HCT116 (cell line): Measurements from ENCODE around the gene ARSG. TPM values are rescaled to one million over a fixed set of nuclear protein-coding genes. Genes with fewer than 3 reads are reported as not detected.

Experiments used
- ATAC-seq: fragments of 200-7000 bp; cut with Tn5 transposase; 2 replicates; pipeline ENCODE4 v1.9.1; 2020; ENCODE audit warnings: mild to moderate bottlenecking, moderate library complexity
- BruUV-seq: library from RNA; stranded (reverse); fragments of 400-500 nt; replicated peaks from 2 replicates; lab custom pipeline; 2021; lab: Mats Ljungman, UMichigan
- CTCF ChIA-PET: fragments of 300-600 bp; sonication (Branson Sonifier 250); formaldehyde crosslinking; loops from one replicate; lab custom pipeline; 2021; ENCODE audit warnings: antibody characterized with exemption; lab: Charles Lee
- POLR2A ChIA-PET: fragments of 300-600, 350-600 bp; sonication (Branson Sonifier 250); formaldehyde crosslinking; loops from one replicate; lab custom pipeline; 2021; ENCODE audit warnings: antibody characterized with exemption; lab: Charles Lee
- RAD21 ChIA-PET, 2 experiments: fragments of 300-600 bp; sonication (Branson Sonifier 250); formaldehyde crosslinking; loops; one replicate each; lab custom pipeline; 2023; ENCODE audit warnings: low total read pairs in 2 of 2; ENCODE audit not compliant: uncharacterized antibody in 2 of 2, unreplicated experiment in 2 of 2, low non-redundant PET in 1 of 2; lab: Charles Lee
- DNase-seq: peaks from one replicate; pipeline ENCODE4 v3.0.0-alpha.2; 2010; ENCODE audit warnings: low read depth, low spot score
- H2AFZ ChIP-seq: fragments of 200-600 bp; shearing (Covaris generic), sonication (generic); 2 replicates; pipeline ENCODE4 v1.6.1; 2017; ENCODE audit warnings: low read depth, mixed run types, mixed read lengths, antibody characterized with exemption, low read length; ENCODE audit not compliant: poor library complexity, severe bottlenecking
- H3K27ac ChIP-seq: 2 replicates; pipeline ENCODE4 v1.5.1; 2012; ENCODE audit warnings: low read depth, low read length
- H3K27me3 ChIP-seq: fragments of 200-600 bp; sonication (generic); 2 replicates; pipeline ENCODE4 v1.6.1; 2016; ENCODE audit warnings: mixed run types, low read length, mixed read lengths; ENCODE audit not compliant: insufficient read depth
- H3K36me3 ChIP-seq, 2 experiments: fragments of 200-500 bp in 1 of 2; fragments of 200-600 bp in 1 of 2; sonication (Bioruptor generic) in 1 of 2; sonication (generic) in 1 of 2; 2 replicates each; pipeline versions ENCODE4 v1.5.1 to v1.6.1; 2014 to 2016; ENCODE audit warnings: low read length in 2 of 2, inconsistent platforms in 1 of 2, mixed read lengths in 1 of 2, mixed run types in 1 of 2; ENCODE audit not compliant: insufficient read depth in 2 of 2, control insufficient read depth in 1 of 2
- H3K4me1 ChIP-seq, 2 experiments: fragments of 200-600 bp in 1 of 2; sonication (generic) in 1 of 2; 2 replicates each; pipeline versions ENCODE4 v1.5.1 to v1.6.1; 2012 to 2017; ENCODE audit warnings: low read length in 2 of 2, inconsistent platforms in 1 of 2, mild to moderate bottlenecking in 1 of 2, mixed read lengths in 1 of 2, mixed run types in 1 of 2, moderate library complexity in 1 of 2; ENCODE audit not compliant: insufficient read depth in 2 of 2, control insufficient read depth in 1 of 2
- H3K4me2 ChIP-seq: fragments of 200-600 bp; sonication (generic); 2 replicates; pipeline ENCODE4 v1.6.1; 2017; ENCODE audit warnings: mixed run types, low read length, mixed read lengths
- H3K4me3 ChIP-seq, 2 experiments: fragments of 200-600 bp in 1 of 2; sonication (generic) in 1 of 2; replicated peaks in 1 of 2; 2 replicates each; pipeline ENCODE4 v1.5.1; 2011 to 2016; ENCODE audit warnings: low read length in 2 of 2, control low read depth in 1 of 2, low read depth in 1 of 2, mild to moderate bottlenecking in 1 of 2, mixed read lengths in 1 of 2, mixed run types in 1 of 2
- H3K79me2 ChIP-seq: fragments of 200-600 bp; sonication (generic); 2 replicates; pipeline ENCODE4 v1.6.1; 2017; ENCODE audit warnings: mild to moderate bottlenecking, mixed run types, low read length, moderate library complexity, mixed read lengths; ENCODE audit not compliant: insufficient read depth
- H3K9ac ChIP-seq: fragments of 200-600 bp; sonication (generic); 2 replicates; pipeline ENCODE4 v1.6.1; 2016; ENCODE audit warnings: low read length, mixed read lengths
- H3K9me2 ChIP-seq: fragments of 200-600 bp; sonication (generic), shearing (Covaris generic); 2 replicates; pipeline ENCODE4 v1.6.1; 2017; ENCODE audit warnings: mixed run types, mild to moderate bottlenecking, moderate library complexity; ENCODE audit not compliant: insufficient read depth
- H3K9me3 ChIP-seq, 2 experiments: fragments of 200-500 bp in 1 of 2; fragments of 200-600 bp in 1 of 2; sonication (Bioruptor generic) in 1 of 2; sonication (generic) in 1 of 2; 2 replicates each; pipeline ENCODE4 v1.6.1; 2014 to 2017; ENCODE audit warnings: low read length in 2 of 2, mixed read lengths in 2 of 2, inconsistent platforms in 1 of 2, low read depth in 1 of 2, mild to moderate bottlenecking in 1 of 2, mixed run types in 1 of 2, moderate library complexity in 1 of 2; ENCODE audit not compliant: control insufficient read depth in 1 of 2, insufficient read depth in 1 of 2
- H4K20me1 ChIP-seq: fragments of 200-600 bp; sonication (generic), shearing (Covaris generic); 2 replicates; pipeline ENCODE4 v1.6.1; 2017; ENCODE audit warnings: mixed run types, mild to moderate bottlenecking, moderate library complexity; ENCODE audit not compliant: insufficient read depth
- ATF3 ChIP-seq: IDR thresholded peaks from 2 replicates; pipeline ENCODE4 v1.6.1; 2012
- CBX3 ChIP-seq: IDR thresholded peaks from 2 replicates; pipeline ENCODE4 v1.6.1; 2012; ENCODE audit warnings: low read depth
- CTCF ChIP-seq, 3 experiments: fragments of 200-600 bp in 1 of 3; sonication (generic) in 1 of 3; IDR thresholded peaks in 2 of 3; conservative IDR thresholded peaks in 1 of 3; 2 replicates each; pipeline ENCODE4 v1.5.1; 2012 to 2017; ENCODE audit warnings: low read depth in 2 of 3, low read length in 2 of 3, antibody characterized with exemption in 1 of 3, borderline replicate concordance in 1 of 3, control low read depth in 1 of 3, mild to moderate bottlenecking in 1 of 3, mixed read lengths in 1 of 3, mixed run types in 1 of 3, moderate library complexity in 1 of 3; ENCODE audit not compliant: insufficient read depth in 1 of 3
- ELF1 ChIP-seq: IDR thresholded peaks from 2 replicates; pipeline ENCODE4 v1.6.1; 2012; ENCODE audit warnings: low read depth, borderline replicate concordance
- EZH2 ChIP-seq: fragments of 200-600 bp; sonication (generic); IDR thresholded peaks from 2 replicates; pipeline ENCODE4 v1.6.1; 2017; ENCODE audit warnings: antibody characterized with exemption, mixed run types
- EZH2phosphoT487 ChIP-seq: fragments of 200-600 bp; IDR thresholded peaks from 2 replicates; pipeline ENCODE4 v1.6.1; 2018; ENCODE audit warnings: antibody characterized with exemption, borderline replicate concordance
- FOSL1 ChIP-seq: IDR thresholded peaks from 2 replicates; pipeline ENCODE4 v1.6.1; 2012; ENCODE audit warnings: low read depth
- JUND ChIP-seq: IDR thresholded peaks from 2 replicates; pipeline ENCODE4 v1.6.1; 2012
- MAX ChIP-seq: IDR thresholded peaks from 2 replicates; pipeline ENCODE4 v1.6.1; 2012
- POLR2AphosphoS5 ChIP-seq: IDR thresholded peaks from 2 replicates; pipeline ENCODE4 v1.6.1; 2011; ENCODE audit warnings: mild to moderate bottlenecking, low read depth, low read length, moderate library complexity
- RAD21 ChIP-seq: IDR thresholded peaks from 2 replicates; pipeline ENCODE4 v1.6.1; 2012; ENCODE audit warnings: low read depth, mild to moderate bottlenecking
- SIN3A ChIP-seq: IDR thresholded peaks from 2 replicates; pipeline ENCODE4 v1.6.1; 2012; ENCODE audit warnings: low read depth
- SP1 ChIP-seq: IDR thresholded peaks from 2 replicates; pipeline ENCODE4 v1.6.1; 2012; ENCODE audit warnings: low read depth
- SRF ChIP-seq: IDR thresholded peaks from 2 replicates; pipeline ENCODE4 v1.6.1; 2012; ENCODE audit warnings: low read depth
- TCF7L2 ChIP-seq: IDR thresholded peaks from 2 replicates; pipeline ENCODE4 v1.7.0; 2011; ENCODE audit warnings: borderline replicate concordance, inconsistent platforms; ENCODE audit not compliant: insufficient read depth, insufficient read length; ENCODE audit errors: extremely low read depth
- ZBTB33 ChIP-seq: IDR thresholded peaks from 2 replicates; pipeline ENCODE4 v1.6.1; 2011; ENCODE audit warnings: mild to moderate bottlenecking, low read length, moderate library complexity; ENCODE audit not compliant: insufficient replicate concordance; ENCODE audit errors: extremely low read depth
- intact Hi-C: fragments of 100-400 bp; cut with micrococcal nuclease; formaldehyde crosslinking; loops from 2 replicates; pipeline ENCODE4 v1.10.0; 2022
- total RNA-seq: library from RNA; stranded (reverse); gene quantifications from one replicate; pipeline ENCODE4 v1.2.1, GENCODE V29; 2021; ENCODE audit not compliant: unreplicated experiment

The ARSG gene
- total RNA-seq, 1 experiment from 2014 or later = 17.1 TPM

GRCh38 chr17:68400404-68400735 is 109.1 kb downstream of the ARSG start:
- Histone ChIP-seq H3K9ac (peak overlapping the region; percentile 8; the same call in 1 of the 2 replicates), H3K4me1 (peaks cover 27 to 35% of the 10 kb centered on the region in 2 experiments), H3K36me3 (no peaks in the 10 kb centered on the region), H3K9me3 (0 out of 4 replicates have a peak, but pooled peaks cover 0 to 3% of the 10 kb centered on the region in 2 experiments), H3K4me3 (no peak overlapping the region), H3K9me2 (no peaks in the 10 kb centered on the region), H3K27me3 (no peaks in the 10 kb centered on the region), H3K27ac (peak overlapping the region; percentile 43), H2AFZ (no peak overlapping the region), H3K4me2 (peak overlapping the region; percentile 50), H4K20me1 (no peaks in the 10 kb centered on the region), H3K79me2 (no peaks in the 10 kb centered on the region)
- DNase-seq (no peak), ATAC-seq (no peak)
- intact Hi-C loops = no loop called here
- CTCF ChIA-PET = interaction anchor here (1.1 to 2.9 kb wide), 4 partner anchors 13 to 137 kb away, joined by 3 to 36 read pairs (median 4); no protein-coding TSS in a partner anchor
- no peak for TF ChIP-seq JUND
- BruUV-seq = TSS peak; percentile 22
- POLR2A ChIA-PET = interaction anchor here (3.0 kb wide), 1 partner anchor 18 kb away, joined by 17 read pairs; no protein-coding TSS in a partner anchor
- RAD21 ChIA-PET = interaction anchor here in 1 of 2 experiments (1.1 kb wide), 1 partner anchor 14 kb away, joined by 3 read pairs; no protein-coding TSS in a partner anchor

- no peak overlapping the region for H2AFZ ChIP-seq
- no TSS peak for BruUV-seq
- RAD21 ChIA-PET = no interaction called here
- no peak overlapping the region for H3K4me2 ChIP-seq
- no peak for ATAC-seq
- H3K27ac ChIP-seq = no peak overlapping the region
- H3K4me3 ChIP-seq = no peak overlapping the region
- TF ChIP-seq ZBTB33 (no peak), TCF7L2 (no peak), EZH2 (no peak), ATF3 (no peak), CBX3 (no peak), JUND (no peak), MAX (no peak), SRF (no peak), CTCF (IDR thresholded peaks at IDR 0.05 in 2 of 3, conservative IDR thresholded peaks at IDR 0.05 in 1 of 3; ENCODE audit: borderline replicate concordance in 1 of 3, insufficient read depth in 1 of 3, low read depth in 2 of 3, low read length in 2 of 3) (no peak), SIN3A (no peak), SP1 (no peak), EZH2phosphoT487 (no peak), FOSL1 (no peak), POLR2AphosphoS5 (no peak), RAD21 (no peak), ELF1 (no peak)
- CTCF ChIA-PET = interaction anchor here (1.2 to 1.6 kb wide), 2 partner anchors 14 to 25 kb away, joined by 3 to 4 read pairs; no protein-coding TSS in a partner anchor
- no peaks in the 10 kb centered on the region for H3K79me2 ChIP-seq
- H3K9ac ChIP-seq = no peak overlapping the region
- no peaks in the 10 kb centered on the region for H3K9me2 ChIP-seq
- POLR2A ChIA-PET = no interaction called here
- no peaks in the 10 kb centered on the region for H4K20me1 ChIP-seq
- no peaks in the 10 kb centered on the region for H3K27me3 ChIP-seq
- 0 out of 4 replicates have a peak, but pooled peaks cover 0 to 3% of the 10 kb centered on the region in 2 experiments for H3K9me3 ChIP-seq
- no peaks in the 10 kb centered on the region for H3K36me3 ChIP-seq
- H3K4me1 ChIP-seq = peaks cover 27 to 34% of the 10 kb centered on the region in 2 experiments
- no peak for DNase-seq
- intact Hi-C loops = no loop called here
These were observed 110.0 kb downstream of the ARSG start for GRCh38 chr17:68401288-68401687.
